AG09309 (cell line): ENCODE measurements around the gene TAOK3.

Source experiments
- DNase-seq: peaks from one replicate; pipeline ENCODE4 v3.0.0-alpha.2; 2010; ENCODE audit warnings: low read depth
- H3K4me3 ChIP-seq: 2 replicates; pipeline ENCODE4 v1.5.1; 2011; ENCODE audit warnings: mild to moderate bottlenecking, low read depth, low read length, moderate library complexity; ENCODE audit not compliant: control insufficient read depth
- TF ChIP-seq, protein P1 (sequence below): IDR thresholded peaks from 2 replicates; pipeline ENCODE4 v1.5.1; 2011; ENCODE audit warnings: mild to moderate bottlenecking, low read depth, low read length, inconsistent platforms; ENCODE audit not compliant: insufficient read depth, control insufficient read depth; ENCODE audit errors: missing control alignments

TAOK3 gene

DNA sequence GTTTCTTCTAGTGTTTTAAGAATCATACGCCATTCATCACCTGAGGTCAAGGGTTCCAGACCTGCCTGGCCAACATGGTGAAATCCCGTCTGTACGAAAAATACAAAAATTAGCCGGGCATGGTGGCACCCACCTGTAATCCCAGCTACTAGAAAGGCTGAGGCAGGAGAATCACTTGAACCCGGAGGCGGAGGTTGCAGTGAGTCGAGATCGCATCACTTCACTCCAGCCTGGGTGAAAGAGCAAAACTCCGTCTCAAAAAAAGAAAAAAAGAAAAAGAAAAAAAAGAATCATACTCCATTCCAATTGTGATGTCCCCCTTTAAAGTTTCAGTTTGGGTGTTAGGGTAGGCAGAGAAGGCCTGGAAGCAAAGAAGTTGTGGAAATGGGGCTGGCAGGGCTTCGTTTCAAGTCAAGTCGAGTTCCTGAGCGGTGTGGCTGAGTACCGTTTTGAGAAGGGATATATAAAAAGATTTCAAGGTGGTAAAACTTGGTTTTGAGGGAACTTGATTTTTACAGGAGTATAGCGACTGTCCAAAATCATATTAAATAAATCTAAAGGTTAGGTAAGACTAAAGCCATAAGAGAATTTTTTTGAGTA lies 1.5 kb upstream of the TAOK3 start:
- no peak for DNase-seq
- no peak overlapping the region for H3K4me3 ChIP-seq
- TF ChIP-seq, protein P1, sequence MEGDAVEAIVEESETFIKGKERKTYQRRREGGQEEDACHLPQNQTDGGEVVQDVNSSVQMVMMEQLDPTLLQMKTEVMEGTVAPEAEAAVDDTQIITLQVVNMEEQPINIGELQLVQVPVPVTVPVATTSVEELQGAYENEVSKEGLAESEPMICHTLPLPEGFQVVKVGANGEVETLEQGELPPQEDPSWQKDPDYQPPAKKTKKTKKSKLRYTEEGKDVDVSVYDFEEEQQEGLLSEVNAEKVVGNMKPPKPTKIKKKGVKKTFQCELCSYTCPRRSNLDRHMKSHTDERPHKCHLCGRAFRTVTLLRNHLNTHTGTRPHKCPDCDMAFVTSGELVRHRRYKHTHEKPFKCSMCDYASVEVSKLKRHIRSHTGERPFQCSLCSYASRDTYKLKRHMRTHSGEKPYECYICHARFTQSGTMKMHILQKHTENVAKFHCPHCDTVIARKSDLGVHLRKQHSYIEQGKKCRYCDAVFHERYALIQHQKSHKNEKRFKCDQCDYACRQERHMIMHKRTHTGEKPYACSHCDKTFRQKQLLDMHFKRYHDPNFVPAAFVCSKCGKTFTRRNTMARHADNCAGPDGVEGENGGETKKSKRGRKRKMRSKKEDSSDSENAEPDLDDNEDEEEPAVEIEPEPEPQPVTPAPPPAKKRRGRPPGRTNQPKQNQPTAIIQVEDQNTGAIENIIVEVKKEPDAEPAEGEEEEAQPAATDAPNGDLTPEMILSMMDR = no peak

- H3K4me3 ChIP-seq = peak overlapping the region; percentile 51
- TF ChIP-seq, protein P1 = no peak
- no peak for DNase-seq
These were observed 909 bp upstream of the TAOK3 start for GRCh38 chr12:118373616-118374015.

- peak overlapping the region; percentile 98 for H3K4me3 ChIP-seq
- DNase-seq = no peak
These were observed 1.1 kb downstream of the TAOK3 start for GRCh38 chr12:118371321-118372282.

DNA sequence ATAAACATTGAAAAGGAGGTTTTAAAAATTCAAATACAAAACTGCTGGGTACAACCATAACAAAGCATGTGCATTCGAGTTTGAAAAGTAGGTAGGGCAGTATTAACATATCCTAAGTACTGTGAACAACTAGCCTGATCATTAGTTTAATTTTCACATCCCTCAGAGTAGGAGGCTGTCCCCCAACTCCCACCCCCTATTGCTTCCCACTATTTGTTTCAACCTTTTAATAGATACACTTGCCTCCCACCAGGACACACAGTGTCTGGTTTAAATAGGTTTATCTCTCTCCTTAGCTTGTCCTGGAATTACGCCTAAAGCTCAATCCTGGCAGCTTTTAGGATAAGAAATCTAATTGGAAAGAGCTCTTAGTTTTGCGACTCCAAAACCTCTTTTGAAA lies 2.1 kb downstream of the TAOK3 start:
- TF ChIP-seq, protein P1 = no peak
- peak overlapping the region; percentile 98 for H3K4me3 ChIP-seq
- DNase-seq = no peak

More at GRCh38 chr12:118371321-118372282, 1.1 kb downstream of the TAOK3 start:
- TF ChIP-seq, protein P1 = no peak

DNA sequence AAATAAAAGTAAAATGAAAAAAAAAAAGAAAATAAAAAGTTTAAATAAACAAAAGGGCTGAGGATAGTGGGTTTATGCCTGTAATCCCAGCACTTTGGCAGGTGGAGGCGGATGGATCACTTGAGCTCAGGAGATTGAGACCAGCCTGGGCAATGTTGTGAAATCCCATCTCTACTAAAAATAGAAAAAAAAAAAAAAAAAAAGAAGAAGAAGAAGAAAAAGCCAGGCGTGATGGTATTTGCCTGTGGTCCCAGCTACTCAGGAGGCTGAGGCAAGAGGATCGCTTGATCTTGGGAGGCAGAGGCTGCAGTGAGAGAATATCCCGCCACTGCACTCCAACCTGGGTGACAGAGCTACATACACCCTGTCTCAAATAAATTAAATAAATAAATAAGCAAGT lies 3.9 kb downstream of the TAOK3 start:
- DNase-seq = no peak
- TF ChIP-seq, protein P1 = no peak
- no peak overlapping the region for H3K4me3 ChIP-seq

DNA sequence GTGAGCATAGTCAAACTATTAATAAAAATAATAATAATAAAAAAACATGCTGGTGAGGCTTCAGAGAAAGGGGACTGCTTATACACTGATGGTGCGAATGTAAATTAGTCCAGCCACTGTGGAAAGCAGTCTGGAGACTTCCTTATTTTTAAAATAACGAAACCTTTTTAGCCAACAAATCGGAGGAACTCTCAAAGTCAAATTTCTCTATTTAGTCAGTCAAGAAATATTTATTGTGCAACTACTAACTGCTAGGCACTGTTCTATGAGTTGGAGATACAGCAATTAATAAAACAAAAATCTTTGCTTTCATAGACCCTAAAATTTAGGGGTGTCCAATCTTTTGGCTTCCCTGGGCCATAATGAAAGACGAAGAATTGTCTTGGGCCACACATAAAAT lies 10.8 kb downstream of the TAOK3 start:
- H3K4me3 ChIP-seq = no peak overlapping the region
- DNase-seq = no peak
- TF ChIP-seq, protein P1 = no peak

GRCh38 chr12:118361092-118361404 lies 11.7 kb downstream of the TAOK3 start:
- TF ChIP-seq, protein P1 = no peak
- DNase-seq = no peak
- H3K4me3 ChIP-seq = no peak overlapping the region
